Measurements from ENCODE around the gene SLC25A5.

DNA sequence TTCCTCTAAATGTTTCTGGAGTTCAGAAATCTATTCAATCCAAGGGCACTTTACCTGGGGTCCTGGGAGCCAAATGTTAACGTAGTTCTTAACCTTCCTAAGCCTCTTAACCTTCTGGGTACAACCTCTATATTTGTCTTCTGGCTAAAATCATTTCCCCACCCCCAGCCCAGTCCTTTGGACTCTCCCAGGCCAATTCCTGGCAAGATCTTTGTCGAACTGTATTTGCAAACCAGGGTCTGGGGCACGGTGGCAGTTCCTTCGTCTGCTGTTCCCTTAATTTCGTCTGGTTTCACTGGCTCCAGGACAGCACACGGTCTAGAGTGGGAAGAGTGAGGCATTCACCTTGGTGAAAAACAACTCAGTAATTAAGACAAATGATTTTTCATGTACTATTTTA is 811 bp upstream of the SLC25A5 start:
- TF ChIP-seq, protein P1, sequence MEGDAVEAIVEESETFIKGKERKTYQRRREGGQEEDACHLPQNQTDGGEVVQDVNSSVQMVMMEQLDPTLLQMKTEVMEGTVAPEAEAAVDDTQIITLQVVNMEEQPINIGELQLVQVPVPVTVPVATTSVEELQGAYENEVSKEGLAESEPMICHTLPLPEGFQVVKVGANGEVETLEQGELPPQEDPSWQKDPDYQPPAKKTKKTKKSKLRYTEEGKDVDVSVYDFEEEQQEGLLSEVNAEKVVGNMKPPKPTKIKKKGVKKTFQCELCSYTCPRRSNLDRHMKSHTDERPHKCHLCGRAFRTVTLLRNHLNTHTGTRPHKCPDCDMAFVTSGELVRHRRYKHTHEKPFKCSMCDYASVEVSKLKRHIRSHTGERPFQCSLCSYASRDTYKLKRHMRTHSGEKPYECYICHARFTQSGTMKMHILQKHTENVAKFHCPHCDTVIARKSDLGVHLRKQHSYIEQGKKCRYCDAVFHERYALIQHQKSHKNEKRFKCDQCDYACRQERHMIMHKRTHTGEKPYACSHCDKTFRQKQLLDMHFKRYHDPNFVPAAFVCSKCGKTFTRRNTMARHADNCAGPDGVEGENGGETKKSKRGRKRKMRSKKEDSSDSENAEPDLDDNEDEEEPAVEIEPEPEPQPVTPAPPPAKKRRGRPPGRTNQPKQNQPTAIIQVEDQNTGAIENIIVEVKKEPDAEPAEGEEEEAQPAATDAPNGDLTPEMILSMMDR (IDR thresholded peaks at IDR 0.05), result no peak
- TF ChIP-seq POLR2AphosphoS5 (IDR thresholded peaks at IDR 0.05), result no peak
- no peak for TF ChIP-seq POLR2A (IDR thresholded peaks at IDR 0.05; ENCODE audit: low read depth)
